Thoracic aorta (tissue), 2 donors: Measurements from ENCODE around the gene UPK1A. TPM values are rescaled to one million over a fixed set of nuclear protein-coding genes. Genes with fewer than 3 reads are reported as not detected.

Source experiments
- ATAC-seq: fragments of 150-250 bp; one replicate; pipeline ENCODE4 v1.8.0; 2017; ENCODE audit warnings: low read depth; ENCODE audit not compliant: insufficient number of reproducible peaks, low FRiP score
- DNase-seq: peaks from one replicate; pipeline ENCODE4 v3.0.0-alpha.2; 2020; ENCODE audit warnings: low spot score
- H3K27ac ChIP-seq, 2 donors: fragments of 200-600 bp; sonication (generic); 1 replicate in 1 of 2; 2 replicates in 1 of 2; pipeline ENCODE4 v1.5.1; 2016; ENCODE audit warnings: mild to moderate bottlenecking in 2 of 2, moderate library complexity in 2 of 2
- H3K27me3 ChIP-seq: fragments of 200-600 bp; sonication (generic); replicated peaks from 2 replicates; pipeline ENCODE4 v1.6.0; 2016; ENCODE audit warnings: mild to moderate bottlenecking; ENCODE audit not compliant: insufficient read depth
- H3K36me3 ChIP-seq: fragments of 200-600 bp; sonication (generic); one replicate; pipeline ENCODE4 v1.5.1; 2016
- H3K4me1 ChIP-seq, 2 donors: fragments of 200-600 bp; sonication (generic); 1 replicate in 1 of 2; 2 replicates in 1 of 2; pipeline versions ENCODE4 v1.5.1 to v1.6.0; 2016; ENCODE audit warnings: low read depth in 2 of 2, mild to moderate bottlenecking in 1 of 2; ENCODE audit not compliant: control insufficient read depth in 1 of 2
- H3K4me3 ChIP-seq: fragments of 200-600 bp; sonication (generic); 2 replicates; pipeline ENCODE4 v1.5.1; 2016; ENCODE audit warnings: mild to moderate bottlenecking
- H3K9me3 ChIP-seq: fragments of 200-600 bp; sonication (generic); 2 replicates; pipeline ENCODE4 v1.5.1; 2016
- CTCF ChIP-seq: fragments of 200-600 bp; sonication (generic); IDR thresholded peaks from one replicate; pipeline ENCODE4 v1.5.1; 2019; ENCODE audit warnings: antibody characterized with exemption
- total RNA-seq, 2 donors: library from RNA; depleted of rRNA; stranded (reverse); fragments of >200 nt; gene quantifications; one replicate each; pipeline versions ENCODE4 v1.1.0 to v1.2.3, GENCODE V29; 2016

UPK1A gene
- total RNA-seq, 2 donors from 2014 or later = not detected

DNA sequence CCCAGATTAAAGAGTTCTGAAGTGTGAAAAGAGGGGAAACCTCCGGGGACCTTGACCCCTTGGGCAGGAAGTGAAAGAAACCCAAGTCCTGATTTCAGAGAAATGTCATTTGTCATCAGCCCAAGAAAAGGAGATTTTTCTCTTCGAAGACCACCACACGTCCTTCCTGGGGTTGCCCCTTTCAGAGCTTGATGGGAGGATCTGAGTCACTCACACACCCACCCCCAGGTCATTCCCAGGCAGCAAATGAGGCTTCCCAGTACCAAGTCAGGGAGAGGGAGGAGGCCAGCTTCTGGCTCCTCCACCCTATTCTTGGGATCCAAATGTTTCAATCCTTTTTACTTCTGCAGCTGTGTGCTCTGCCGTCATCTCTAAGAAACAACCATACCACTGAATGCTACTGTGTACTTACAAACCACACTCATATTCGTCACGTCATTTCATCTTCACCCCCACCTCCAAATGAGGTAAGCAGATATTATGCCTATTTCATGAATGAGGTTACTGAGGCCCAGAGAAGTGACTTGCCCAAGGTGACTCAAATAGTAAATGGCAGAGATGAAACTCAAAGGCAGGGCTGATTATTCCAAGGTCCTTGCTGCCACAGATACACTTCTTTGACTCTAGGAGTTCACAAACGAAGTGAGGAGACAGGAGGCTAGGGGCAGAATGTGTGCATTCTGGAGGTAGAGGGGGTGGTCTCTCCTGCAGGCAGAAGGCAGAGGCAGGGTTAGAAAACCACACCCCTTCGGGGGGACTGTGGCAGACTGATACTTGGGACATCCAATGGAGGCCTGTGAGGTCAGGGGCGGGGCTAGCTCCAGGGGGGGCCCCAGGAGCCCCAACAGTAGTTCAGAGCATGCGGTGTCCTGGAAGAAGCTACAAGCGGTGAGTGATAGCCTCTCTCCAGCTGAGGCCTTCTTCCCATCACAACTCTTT is 46.5 kb downstream of the UPK1A start:
- Histone ChIP-seq H3K36me3 (no peaks in the 10 kb centered on the region), H3K4me3 (no peak overlapping the region), H3K4me1 (peaks cover 7 to 9% of the 10 kb centered on the region in 2 donors), H3K27ac (no peak overlapping the region), H3K9me3 (no peaks in the 10 kb centered on the region), H3K27me3 (no peaks in the 10 kb centered on the region)
- DNase-seq = no peak
- TF ChIP-seq CTCF = no peak
- no peak for ATAC-seq

GRCh38 chr19:35713506-35713850 is 47.2 kb downstream of the UPK1A start:
- H3K4me1 ChIP-seq = peaks cover 7 to 10% of the 10 kb centered on the region in 2 donors
- no peak for TF ChIP-seq CTCF
- H3K27me3 ChIP-seq = no peaks in the 10 kb centered on the region
- H3K9me3 ChIP-seq = no peaks in the 10 kb centered on the region
- DNase-seq (no peak), ATAC-seq (no peak)
- H3K36me3 ChIP-seq = no peaks in the 10 kb centered on the region
- H3K27ac ChIP-seq = no peak overlapping the region
- H3K4me3 ChIP-seq = no peak overlapping the region

DNA sequence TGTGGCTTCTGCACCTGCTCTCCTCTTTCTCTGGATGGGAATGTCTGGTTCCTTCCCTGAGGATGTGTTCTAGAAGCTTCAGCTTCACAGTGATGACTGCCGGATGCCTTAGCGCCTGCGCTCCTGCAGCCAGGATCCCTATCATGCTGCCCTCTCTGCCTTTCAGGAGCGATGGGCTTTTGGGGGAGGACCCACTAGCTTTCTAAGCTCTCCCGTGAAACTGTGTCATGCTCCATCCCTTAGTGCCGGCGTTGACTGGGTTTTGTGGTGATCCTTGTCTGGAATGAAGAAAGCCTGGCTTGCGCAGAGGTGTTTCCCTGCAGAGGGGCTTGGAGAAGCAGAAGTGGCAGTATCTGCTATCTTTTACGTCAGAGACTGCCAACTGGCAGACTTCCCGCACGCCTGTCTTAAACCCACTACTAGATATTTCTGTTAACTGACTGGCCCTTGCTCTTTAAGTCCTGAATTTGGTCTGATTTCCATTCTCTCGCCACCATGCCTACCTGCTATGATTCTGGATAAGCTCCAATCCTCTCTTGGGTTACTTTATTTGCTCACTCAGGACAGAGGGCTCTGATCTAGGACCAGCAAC is 47.7 kb downstream of the UPK1A start:
- H3K4me1 ChIP-seq = peaks cover 9 to 15% of the 10 kb centered on the region in 2 donors
- no peak overlapping the region for H3K27ac ChIP-seq
- no peaks in the 10 kb centered on the region for H3K9me3 ChIP-seq
- ATAC-seq (no peak), DNase-seq (no peak)
- H3K36me3 ChIP-seq = no peaks in the 10 kb centered on the region
- no peak overlapping the region for H3K4me3 ChIP-seq
- H3K27me3 ChIP-seq = no peaks in the 10 kb centered on the region
- TF ChIP-seq CTCF = no peak

DNA sequence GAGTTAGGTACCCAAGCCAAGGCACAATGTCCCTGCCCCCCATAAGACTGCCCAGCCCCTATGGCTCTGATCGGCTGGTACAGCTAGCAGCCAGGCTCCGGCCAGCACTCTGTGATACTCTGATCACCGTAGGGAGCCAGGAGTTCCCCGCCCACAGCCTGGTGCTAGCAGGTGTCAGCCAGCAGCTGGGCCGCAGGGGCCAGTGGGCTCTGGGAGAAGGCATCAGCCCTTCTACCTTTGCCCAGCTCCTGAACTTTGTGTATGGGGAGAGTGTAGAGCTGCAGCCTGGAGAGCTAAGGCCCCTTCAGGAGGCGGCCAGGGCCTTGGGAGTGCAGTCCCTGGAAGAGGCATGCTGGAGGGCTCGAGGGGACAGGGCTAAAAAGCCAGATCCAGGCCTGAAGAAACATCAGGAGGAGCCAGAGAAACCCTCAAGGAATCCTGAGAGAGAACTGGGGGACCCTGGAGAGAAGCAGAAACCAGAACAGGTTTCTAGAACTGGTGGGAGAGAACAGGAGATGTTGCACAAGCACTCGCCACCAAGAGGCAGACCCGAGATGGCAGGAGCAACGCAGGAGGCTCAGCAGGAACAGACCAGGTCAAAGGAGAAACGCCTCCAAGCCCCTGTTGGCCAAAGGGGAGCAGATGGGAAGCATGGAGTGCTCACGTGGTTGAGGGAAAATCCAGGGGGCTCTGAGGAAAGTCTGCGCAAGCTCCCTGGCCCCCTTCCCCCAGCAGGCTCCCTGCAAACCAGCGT is 48.5 kb downstream of the UPK1A start:
- H3K4me3 ChIP-seq = no peak overlapping the region
- peaks cover 16 to 23% of the 10 kb centered on the region in 2 donors for H3K4me1 ChIP-seq
- H3K36me3 ChIP-seq = no peaks in the 10 kb centered on the region
- no peaks in the 10 kb centered on the region for H3K9me3 ChIP-seq
- no peak overlapping the region for H3K27ac ChIP-seq
- ATAC-seq (no peak), DNase-seq (no peak)
- no peaks in the 10 kb centered on the region for H3K27me3 ChIP-seq
- no peak for TF ChIP-seq CTCF

DNA sequence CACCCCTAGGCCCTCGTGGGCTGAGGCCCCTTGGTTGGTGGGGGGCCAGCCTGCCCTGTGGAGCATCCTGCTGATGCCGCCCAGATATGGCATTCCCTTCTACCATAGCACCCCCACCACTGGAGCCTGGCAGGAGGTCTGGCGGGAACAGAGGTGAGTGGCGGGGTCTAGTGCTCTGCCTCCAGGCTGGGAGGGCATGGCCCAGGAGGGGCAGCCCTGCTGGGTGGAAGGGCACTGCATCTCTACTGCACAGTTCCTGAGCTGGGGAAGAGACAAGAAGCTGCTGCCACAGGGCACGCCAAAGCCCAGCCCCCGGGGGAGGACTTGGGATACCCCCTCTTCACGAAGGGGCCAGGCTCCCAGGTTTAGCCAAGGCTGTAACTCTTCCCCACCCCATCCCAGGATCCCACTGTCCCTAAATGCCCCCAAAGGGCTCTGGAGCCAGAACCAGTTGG is 49.1 kb downstream of the UPK1A start:
- no peak for DNase-seq
- no peak for TF ChIP-seq CTCF
- H3K36me3 ChIP-seq = no peaks in the 10 kb centered on the region
- H3K27me3 ChIP-seq = no peaks in the 10 kb centered on the region
- peaks cover 16 to 26% of the 10 kb centered on the region in 2 donors for H3K4me1 ChIP-seq
- ATAC-seq = no peak
- no peaks in the 10 kb centered on the region for H3K9me3 ChIP-seq
- no peak overlapping the region for H3K4me3 ChIP-seq
- H3K27ac ChIP-seq = no peak overlapping the region
